Effector memory CD8-positive, alpha-beta T cell (primary cell): Measurements from ENCODE around the gene COL6A1.
A peak's percentile ranks its signal among the peaks of the same experiment; 100 is the strongest.

ENCODE experiments used
- ATAC-seq: fragments of 150-1000 bp; cut with Tn5 transposase; replicated peaks from 2 replicates; pipeline ENCODE4 v1.10.0; 2021; ENCODE audit warnings: mild to moderate bottlenecking, moderate library complexity
- DNase-seq, 3 experiments: peaks; one replicate each; pipeline ENCODE4 v3.0.0; 2021
- H3K27ac Mint-ChIP-seq, 2 donors: one replicate each; pipeline ENCODE4 v1.8.0; 2022; ENCODE audit warnings: mild to moderate bottlenecking in 2 of 2, mixed read lengths in 2 of 2, moderate library complexity in 2 of 2
- H3K27me3 Mint-ChIP-seq, 2 donors: one replicate each; pipeline ENCODE4 v1.8.0; 2022; ENCODE audit warnings: mixed read lengths in 2 of 2
- H3K36me3 Mint-ChIP-seq: one replicate; pipeline ENCODE4 v1.8.0; 2022; ENCODE audit warnings: mild to moderate bottlenecking, moderate library complexity, mixed read lengths; ENCODE audit not compliant: insufficient read depth
- H3K4me1 Mint-ChIP-seq, 2 donors: one replicate each; pipeline ENCODE4 v1.8.0; 2022; ENCODE audit warnings: low read depth in 2 of 2, mixed read lengths in 2 of 2
- H3K4me3 Mint-ChIP-seq, 2 donors: one replicate each; pipeline ENCODE4 v1.8.0; 2022; ENCODE audit warnings: mild to moderate bottlenecking in 2 of 2, mixed read lengths in 2 of 2, moderate library complexity in 2 of 2
- H3K9me3 Mint-ChIP-seq, 2 donors: one replicate each; pipeline ENCODE4 v1.8.0; 2022; ENCODE audit warnings: mixed read lengths in 2 of 2

COL6A1 gene

GRCh38 chr21:46025113-46025770 lies 43.7 kb downstream of the COL6A1 start:
- Mint-ChIP-seq H3K27me3 (peaks cover 21 to 45% of the 10 kb centered on the region in 2 donors), H3K36me3 (no peaks in the 10 kb centered on the region), H3K27ac (no peak overlapping the region), H3K4me3 (no peak overlapping the region), H3K9me3 (peaks cover 2 to 10% of the 10 kb centered on the region in 2 donors), H3K4me1 (no peaks in the 10 kb centered on the region)
- DNase-seq (no peak), ATAC-seq (no peak)

- ATAC-seq (no peak), DNase-seq (no peak)
- no peaks in the 10 kb centered on the region for H3K36me3 Mint-ChIP-seq
- H3K4me1 Mint-ChIP-seq: no peaks in the 10 kb centered on the region
- H3K27me3 Mint-ChIP-seq: peaks cover 13 to 26% of the 10 kb centered on the region in 2 donors
- peaks cover 2 to 10% of the 10 kb centered on the region in 2 donors for H3K9me3 Mint-ChIP-seq
- no peak overlapping the region for H3K27ac Mint-ChIP-seq
- H3K4me3 Mint-ChIP-seq: no peak overlapping the region
Measured at GRCh38 chr21:46027851-46028493, 46.4 kb downstream of the COL6A1 start.

GRCh38 chr21:46028573-46029091 lies 47.1 kb downstream of the COL6A1 start:
- H3K9me3 Mint-ChIP-seq: peaks cover 2 to 10% of the 10 kb centered on the region in 2 donors
- DNase-seq: no peak
- H3K36me3 Mint-ChIP-seq: no peaks in the 10 kb centered on the region
- H3K4me1 Mint-ChIP-seq: no peaks in the 10 kb centered on the region
- H3K27me3 Mint-ChIP-seq: peaks cover 9 to 19% of the 10 kb centered on the region in 2 donors
- no peak overlapping the region for H3K27ac Mint-ChIP-seq
- ATAC-seq: no peak
- no peak overlapping the region for H3K4me3 Mint-ChIP-seq

- Mint-ChIP-seq H3K27me3 (peaks cover 5 to 12% of the 10 kb centered on the region in 2 donors), H3K9me3 (peaks cover 2 to 10% of the 10 kb centered on the region in 2 donors), H3K27ac (no peak overlapping the region), H3K4me1 (no peaks in the 10 kb centered on the region), H3K4me3 (no peak overlapping the region), H3K36me3 (no peaks in the 10 kb centered on the region)
- DNase-seq: no peak
- no peak for ATAC-seq
Measured at GRCh38 chr21:46029186-46029924, 47.8 kb downstream of the COL6A1 start.

- Mint-ChIP-seq H3K27me3 (peaks cover 0 to 9% of the 10 kb centered on the region in 2 donors), H3K4me3 (no peak overlapping the region), H3K36me3 (no peaks in the 10 kb centered on the region), H3K9me3 (peaks cover 2 to 10% of the 10 kb centered on the region in 2 donors), H3K27ac (no peak overlapping the region), H3K4me1 (no peaks in the 10 kb centered on the region)
- DNase-seq: no peak
- ATAC-seq: peak; percentile 32
Measured at GRCh38 chr21:46031484-46031883, 49.9 kb downstream of the COL6A1 start.

GRCh38 chr21:46032100-46032499 lies 50.5 kb downstream of the COL6A1 start:
- H3K27ac Mint-ChIP-seq: no peak overlapping the region

GRCh38 chr21:46033410-46034400 lies 52.1 kb downstream of the COL6A1 start:
- Mint-ChIP-seq H3K27me3 (peaks cover 0 to 18% of the 10 kb centered on the region in 2 donors), H3K4me1 (no peaks in the 10 kb centered on the region), H3K27ac (no peak overlapping the region), H3K9me3 (peaks cover 2 to 10% of the 10 kb centered on the region in 2 donors), H3K4me3 (no peak overlapping the region), H3K36me3 (peaks cover 3% of the 10 kb centered on the region)
- ATAC-seq (no peak), DNase-seq (no peak)

More at GRCh38 chr21:46032100-46032499, 50.5 kb downstream of the COL6A1 start:
- no peaks in the 10 kb centered on the region for H3K36me3 Mint-ChIP-seq
- DNase-seq (no peak), ATAC-seq (no peak)
- H3K4me1 Mint-ChIP-seq: no peaks in the 10 kb centered on the region
- peaks cover 0 to 9% of the 10 kb centered on the region in 2 donors for H3K27me3 Mint-ChIP-seq
- peaks cover 2 to 10% of the 10 kb centered on the region in 2 donors for H3K9me3 Mint-ChIP-seq
- H3K4me3 Mint-ChIP-seq: no peak overlapping the region

- no peaks in the 10 kb centered on the region for H3K4me1 Mint-ChIP-seq
- no peaks in the 10 kb centered on the region for H3K9me3 Mint-ChIP-seq
- peaks cover 11 to 27% of the 10 kb centered on the region in 2 donors for H3K27me3 Mint-ChIP-seq
- H3K36me3 Mint-ChIP-seq: peaks cover 3% of the 10 kb centered on the region
- ATAC-seq: no peak
- no peak overlapping the region for H3K27ac Mint-ChIP-seq
- no peak for DNase-seq
- H3K4me3 Mint-ChIP-seq: no peak overlapping the region
Measured at GRCh38 chr21:46035809-46036695, 54.5 kb downstream of the COL6A1 start.

GRCh38 chr21:46036696-46037330 lies 55.2 kb downstream of the COL6A1 start:
- H3K27me3 Mint-ChIP-seq: peaks cover 16 to 35% of the 10 kb centered on the region in 2 donors
- H3K27ac Mint-ChIP-seq: no peak overlapping the region
- H3K36me3 Mint-ChIP-seq: peaks cover 3% of the 10 kb centered on the region
- DNase-seq (no peak), ATAC-seq (no peak)
- no peaks in the 10 kb centered on the region for H3K4me1 Mint-ChIP-seq
- no peak overlapping the region for H3K4me3 Mint-ChIP-seq
- H3K9me3 Mint-ChIP-seq: no peaks in the 10 kb centered on the region

GRCh38 chr21:46037331-46038325 lies 56.1 kb downstream of the COL6A1 start:
- Mint-ChIP-seq H3K4me3 (no peak overlapping the region), H3K36me3 (peaks cover 3% of the 10 kb centered on the region), H3K27me3 (peaks cover 19 to 40% of the 10 kb centered on the region in 2 donors), H3K4me1 (no peaks in the 10 kb centered on the region), H3K9me3 (no peaks in the 10 kb centered on the region), H3K27ac (no peak overlapping the region)
- ATAC-seq (no peak), DNase-seq (no peak)

GRCh38 chr21:46038341-46038829 lies 56.8 kb downstream of the COL6A1 start:
- Mint-ChIP-seq H3K27ac (no peak overlapping the region), H3K9me3 (no peaks in the 10 kb centered on the region), H3K27me3 (peaks cover 19 to 40% of the 10 kb centered on the region in 2 donors), H3K36me3 (peaks cover 3% of the 10 kb centered on the region), H3K4me1 (no peaks in the 10 kb centered on the region), H3K4me3 (no peak overlapping the region)
- DNase-seq (no peak), ATAC-seq (no peak)
